NB4 (cell line): ENCODE measurements around the gene SRGN.

Experiments used
- CTCF ChIP-seq: IDR thresholded peaks from one replicate; pipeline ENCODE4 v1.5.1; 2012; ENCODE audit warnings: low read depth, low read length
- POLR2A ChIP-seq: IDR thresholded peaks from 2 replicates; pipeline ENCODE4 v1.6.1; 2011; ENCODE audit warnings: mild to moderate bottlenecking; ENCODE audit not compliant: insufficient read length; ENCODE audit errors: extremely low read depth
- TF ChIP-seq, protein P1 (sequence below): IDR thresholded peaks from 2 replicates; pipeline ENCODE4 v1.6.1; 2011; ENCODE audit warnings: low read depth, low read length

DNA sequence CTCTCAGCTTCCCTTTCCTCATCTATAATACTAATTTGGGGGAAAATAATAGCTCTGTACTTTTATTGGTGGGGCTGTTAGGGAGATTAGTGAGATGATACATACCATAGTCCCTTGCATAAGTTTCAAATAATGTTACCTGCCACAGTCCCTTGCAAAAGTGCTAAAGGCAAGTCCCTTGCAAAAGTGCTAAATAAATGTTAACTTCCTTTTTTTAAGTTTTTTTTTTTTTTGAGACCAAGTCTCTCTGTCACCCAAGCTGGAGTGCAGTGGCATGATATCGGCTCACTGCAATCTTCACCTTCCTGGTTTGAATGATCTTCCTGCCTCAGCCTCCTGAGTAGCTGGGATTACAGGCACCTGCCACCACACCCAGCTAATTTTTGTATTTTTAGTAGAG, 43.4 kb upstream of the SRGN start:
- no peak for TF ChIP-seq CTCF
- no peak for TF ChIP-seq POLR2A
- TF ChIP-seq, protein P1, sequence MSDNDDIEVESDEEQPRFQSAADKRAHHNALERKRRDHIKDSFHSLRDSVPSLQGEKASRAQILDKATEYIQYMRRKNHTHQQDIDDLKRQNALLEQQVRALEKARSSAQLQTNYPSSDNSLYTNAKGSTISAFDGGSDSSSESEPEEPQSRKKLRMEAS = peak; percentile 50
